Esophagus muscularis mucosa (tissue), 4 donors: ENCODE results near the gene PNMA5. TPM values are rescaled to one million over a fixed set of nuclear protein-coding genes. Genes with fewer than 3 reads are reported as not detected.
A peak's percentile ranks its signal among the peaks of the same experiment; 100 is the strongest.

ENCODE experiments used
- DNase-seq: peaks from one replicate; pipeline ENCODE4 v3.0.0-alpha.2; 2017; ENCODE audit errors: extremely low spot score
- H3K27ac ChIP-seq, 4 donors: fragments of 200-600 bp; sonication (generic); replicated peaks in 1 of 4; 1 replicate in 3 of 4; 2 replicates in 1 of 4; pipeline ENCODE4 v1.5.1; 2016 to 2019; ENCODE audit warnings: mild to moderate bottlenecking in 1 of 4
- H3K27me3 ChIP-seq, 4 donors: fragments of 200-600 bp; sonication (generic); one replicate each; pipeline versions ENCODE4 v1.5.1 to v1.6.0; 2016 to 2019
- H3K36me3 ChIP-seq, 4 donors: fragments of 200-600 bp; sonication (generic); one replicate each; pipeline ENCODE4 v1.5.1; 2016 to 2019
- H3K4me1 ChIP-seq, 4 donors: fragments of 200-600 bp; sonication (generic); one replicate each; pipeline ENCODE4 v1.5.1; 2016 to 2019
- H3K4me3 ChIP-seq, 4 donors: fragments of 200-600 bp; sonication (generic); 1 replicate in 2 of 4; 2 replicates in 2 of 4; pipeline ENCODE4 v1.5.1; 2016 to 2019; ENCODE audit warnings: mild to moderate bottlenecking in 4 of 4, moderate library complexity in 1 of 4
- H3K9me3 ChIP-seq, 4 donors: fragments of 200-600 bp; sonication (generic); 1 replicate in 3 of 4; 2 replicates in 1 of 4; pipeline ENCODE4 v1.5.1; 2016 to 2019
- EP300 ChIP-seq: sonication (generic); formaldehyde crosslinking; IDR thresholded peaks from one replicate; pipeline ENCODE4 v1.6.1; 2017; ENCODE audit warnings: antibody characterized with exemption
- POLR2A ChIP-seq: fragments of 450-650 bp; IDR thresholded peaks from one replicate; pipeline ENCODE4 v1.6.1; 2017; ENCODE audit warnings: antibody characterized with exemption, moderate library complexity, mild to moderate bottlenecking, low read depth
- POLR2AphosphoS5 ChIP-seq, 2 donors: sonication (generic); formaldehyde crosslinking; IDR thresholded peaks; one replicate each; pipeline ENCODE4 v1.6.1; 2017; ENCODE audit warnings: antibody characterized with exemption in 2 of 2
- WGBS: methylation state at CpG from one replicate; pipeline ENCODE4 v1.1.5; 2018; 5-methylcytosine and 5-hydroxymethylcytosine counted together
- intact Hi-C: fragments of 100-400 bp; cut with DNase I; formaldehyde crosslinking; loops from one replicate; pipeline ENCODE4 v1.15.1; 2023
- total RNA-seq, 4 donors: library from RNA; depleted of rRNA; stranded (reverse); fragments of >200 nt; gene quantifications; one replicate each; pipeline versions ENCODE4 v1.1.0 to v1.2.1, GENCODE V29; 2016
- TF ChIP-seq, protein P1 (sequence below), 3 experiments: fragments of 200-600 bp in 2 of 3; fragments of 450-650 bp in 1 of 3; sonication (generic) in 2 of 3; IDR thresholded peaks; one replicate each; pipeline ENCODE4 v1.5.1; 2017 to 2019; ENCODE audit warnings: antibody characterized with exemption in 3 of 3, mild to moderate bottlenecking in 2 of 3, moderate library complexity in 1 of 3

The PNMA5 gene
- total RNA-seq, 4 donors from 2014 or later = not detected

DNA sequence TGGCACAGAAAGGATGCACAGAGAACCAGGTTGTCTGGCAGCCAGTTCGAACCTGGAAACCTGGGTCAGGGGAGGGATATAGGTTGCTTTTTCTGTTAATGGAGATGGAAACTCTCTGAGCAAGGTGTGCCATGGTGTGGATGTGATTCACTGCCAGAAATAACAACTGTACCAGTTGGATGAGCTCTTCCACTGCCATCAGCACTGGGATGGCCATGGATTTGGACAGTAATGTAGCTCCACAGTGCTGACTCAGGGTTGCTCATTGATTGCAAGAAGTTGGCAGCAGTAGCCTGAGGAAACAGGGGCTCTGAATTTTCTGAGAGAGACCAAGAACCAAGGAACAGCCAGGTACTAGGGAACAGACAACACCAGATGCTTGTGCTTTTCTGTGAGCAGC, 33.8 kb downstream of the PNMA5 start:
- TF ChIP-seq EP300 = no peak
- no peak for TF ChIP-seq POLR2A
- H3K27me3 ChIP-seq = no peaks in the 10 kb centered on the region
- WGBS = 78% methylated on average over 1 of the region's 1 CpG
- peaks cover 0 to 4% (median 0%) of the 10 kb centered on the region in 4 donors for H3K36me3 ChIP-seq
- no peaks in the 10 kb centered on the region for H3K9me3 ChIP-seq
- intact Hi-C loops = no loop called here
- H3K4me1 ChIP-seq = peaks cover 0 to 16% (median 3%) of the 10 kb centered on the region in 4 donors
- no peak overlapping the region for H3K27ac ChIP-seq
- H3K4me3 ChIP-seq = no peak overlapping the region
- DNase-seq = no peak

GRCh38 chrX:152959626-152960025, 34.3 kb downstream of the PNMA5 start:
- WGBS = 63% methylated on average over 2 of the region's 6 CpGs
- intact Hi-C loops = no loop called here
- peaks cover 0 to 16% (median 3%) of the 10 kb centered on the region in 4 donors for H3K4me1 ChIP-seq
- no peak overlapping the region for H3K27ac ChIP-seq
- no peaks in the 10 kb centered on the region for H3K9me3 ChIP-seq
- DNase-seq = no peak
- H3K4me3 ChIP-seq = no peak overlapping the region
- no peaks in the 10 kb centered on the region for H3K27me3 ChIP-seq
- TF ChIP-seq POLR2A (no peak), EP300 (no peak), POLR2AphosphoS5 (IDR thresholded peaks at IDR 0.05) (no peak)
- TF ChIP-seq, protein P1, sequence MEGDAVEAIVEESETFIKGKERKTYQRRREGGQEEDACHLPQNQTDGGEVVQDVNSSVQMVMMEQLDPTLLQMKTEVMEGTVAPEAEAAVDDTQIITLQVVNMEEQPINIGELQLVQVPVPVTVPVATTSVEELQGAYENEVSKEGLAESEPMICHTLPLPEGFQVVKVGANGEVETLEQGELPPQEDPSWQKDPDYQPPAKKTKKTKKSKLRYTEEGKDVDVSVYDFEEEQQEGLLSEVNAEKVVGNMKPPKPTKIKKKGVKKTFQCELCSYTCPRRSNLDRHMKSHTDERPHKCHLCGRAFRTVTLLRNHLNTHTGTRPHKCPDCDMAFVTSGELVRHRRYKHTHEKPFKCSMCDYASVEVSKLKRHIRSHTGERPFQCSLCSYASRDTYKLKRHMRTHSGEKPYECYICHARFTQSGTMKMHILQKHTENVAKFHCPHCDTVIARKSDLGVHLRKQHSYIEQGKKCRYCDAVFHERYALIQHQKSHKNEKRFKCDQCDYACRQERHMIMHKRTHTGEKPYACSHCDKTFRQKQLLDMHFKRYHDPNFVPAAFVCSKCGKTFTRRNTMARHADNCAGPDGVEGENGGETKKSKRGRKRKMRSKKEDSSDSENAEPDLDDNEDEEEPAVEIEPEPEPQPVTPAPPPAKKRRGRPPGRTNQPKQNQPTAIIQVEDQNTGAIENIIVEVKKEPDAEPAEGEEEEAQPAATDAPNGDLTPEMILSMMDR (IDR thresholded peaks at IDR 0.05) = no peak
- peaks cover 0 to 4% (median 0%) of the 10 kb centered on the region in 4 donors for H3K36me3 ChIP-seq

DNA sequence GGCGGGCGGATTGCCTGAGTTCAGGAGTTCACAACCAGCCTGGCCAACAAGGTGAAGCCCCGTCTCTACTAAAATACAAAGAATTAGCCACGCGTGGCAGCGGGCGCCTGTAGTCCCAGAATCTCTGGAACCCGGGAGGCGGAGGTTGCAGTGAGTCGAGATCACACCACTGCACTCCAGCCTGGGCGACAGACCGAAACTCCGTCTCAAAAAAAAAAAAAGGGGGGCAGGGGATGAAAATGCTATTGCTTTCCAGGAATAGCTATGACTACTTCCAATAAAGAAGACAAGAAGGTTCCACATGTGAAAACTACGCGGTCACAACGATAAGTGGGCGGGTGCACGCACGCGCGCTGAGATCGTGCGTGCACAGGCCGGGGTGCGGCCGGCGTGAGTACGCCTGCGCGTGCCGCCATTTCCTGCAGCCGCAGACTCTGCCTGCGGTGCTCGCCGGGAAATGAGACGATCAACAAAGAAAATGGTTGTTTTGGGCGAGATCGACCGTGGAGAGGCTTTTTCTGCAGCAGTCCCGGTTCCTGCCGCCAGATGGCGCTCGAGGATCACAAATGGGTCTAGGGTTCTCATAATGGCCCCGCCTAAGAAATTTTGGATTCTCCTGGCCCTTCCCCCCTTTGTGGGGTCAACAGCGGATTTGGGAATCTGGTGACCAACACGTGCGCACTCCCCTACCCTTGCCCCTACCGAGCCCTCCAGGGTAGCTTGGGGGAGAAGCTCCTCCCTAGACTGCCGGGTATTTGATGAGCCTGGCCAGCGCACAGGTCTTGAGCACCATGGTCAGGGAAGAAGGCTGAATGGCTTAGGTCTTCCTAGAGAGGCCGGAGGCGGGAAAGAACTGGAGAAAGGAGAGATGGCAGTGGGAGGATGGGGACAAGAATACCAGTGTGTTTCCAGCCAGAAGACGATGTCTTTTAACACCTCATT, 35.1 kb downstream of the PNMA5 start:
- no peak for TF ChIP-seq POLR2A
- peak; percentile 39 to 87 for TF ChIP-seq POLR2AphosphoS5 (IDR thresholded peaks at IDR 0.05)
- TF ChIP-seq EP300 = no peak
- TF ChIP-seq, protein P1 (IDR thresholded peaks at IDR 0.05) = peak; percentile 78 to 93 (median 91)
- WGBS = 34% methylated on average over 44 of the region's 53 CpGs
- peak overlapping the region; percentile 32 to 49 (median 44) for H3K4me3 ChIP-seq
- no peaks in the 10 kb centered on the region for H3K27me3 ChIP-seq
- intact Hi-C loops = no loop called here
- peak overlapping the region; percentile 66 to 79 (median 68) for H3K27ac ChIP-seq
- H3K4me1 ChIP-seq = peaks cover 0 to 16% (median 3%) of the 10 kb centered on the region in 4 donors
- no peaks in the 10 kb centered on the region for H3K36me3 ChIP-seq
- DNase-seq = peak; percentile 95
- no peaks in the 10 kb centered on the region for H3K9me3 ChIP-seq

GRCh38 chrX:152958047-152958446, 35.9 kb downstream of the PNMA5 start:
- intact Hi-C loops = no loop called here
- H3K4me3 ChIP-seq = peak overlapping the region; percentile 32 to 49 (median 44)

GRCh38 chrX:152950786-152951185, 43.1 kb downstream of the PNMA5 start:
- no peak overlapping the region for H3K4me3 ChIP-seq
- no peaks in the 10 kb centered on the region for H3K27me3 ChIP-seq
- peaks cover 0 to 8% (median 2%) of the 10 kb centered on the region in 4 donors for H3K36me3 ChIP-seq
- intact Hi-C loops = no loop called here
- no peaks in the 10 kb centered on the region for H3K9me3 ChIP-seq
- no peak for DNase-seq
- no peaks in the 10 kb centered on the region for H3K4me1 ChIP-seq
- TF ChIP-seq POLR2AphosphoS5 (IDR thresholded peaks at IDR 0.05) = no peak
- 86% methylated on average over 6 of the region's 6 CpGs for WGBS
- H3K27ac ChIP-seq = no peak overlapping the region

More at GRCh38 chrX:152958047-152958446, 35.9 kb downstream of the PNMA5 start:
- Histone ChIP-seq H3K4me1 (peaks cover 0 to 16% (median 3%) of the 10 kb centered on the region in 4 donors), H3K9me3 (no peaks in the 10 kb centered on the region), H3K27ac (peak overlapping the region; percentile 66 to 79 (median 68)), H3K27me3 (no peaks in the 10 kb centered on the region), H3K36me3 (no peaks in the 10 kb centered on the region)
- TF ChIP-seq EP300 (no peak), POLR2A (no peak), POLR2AphosphoS5 (IDR thresholded peaks at IDR 0.05) (no peak)
- TF ChIP-seq, protein P1 (IDR thresholded peaks at IDR 0.05) = no peak
- DNase-seq = no peak
- WGBS = 79% methylated on average over 5 of the region's 5 CpGs
